ENCODE data around the gene OSER1.
"Not testable (repeated sequence)": the region's sequence is repeated elsewhere in the genome, so short reads cannot be mapped to it uniquely, and the experiment has no call there.

The OSER1 gene

DNA sequence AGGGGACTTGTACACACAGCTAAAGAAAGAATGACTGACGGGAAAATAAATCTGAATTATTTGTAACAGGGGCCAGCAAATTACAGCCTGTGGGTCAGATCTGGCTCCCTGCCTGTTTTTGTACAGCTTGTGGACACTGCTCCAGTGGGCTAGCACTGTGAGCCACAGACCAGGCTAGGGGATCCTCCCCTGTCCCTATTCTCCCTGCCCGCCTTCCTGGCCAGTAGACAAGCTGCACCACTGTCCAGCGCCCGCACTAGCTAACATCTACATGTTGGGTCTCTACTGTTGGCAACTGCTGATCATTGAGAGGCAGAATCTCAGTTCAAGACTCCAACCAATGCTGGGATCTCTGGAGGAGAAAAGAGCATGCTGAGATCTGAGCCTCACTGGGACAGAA lies 10.7 kb downstream of the OSER1 start:
- DNase-seq, result no peak

DNA sequence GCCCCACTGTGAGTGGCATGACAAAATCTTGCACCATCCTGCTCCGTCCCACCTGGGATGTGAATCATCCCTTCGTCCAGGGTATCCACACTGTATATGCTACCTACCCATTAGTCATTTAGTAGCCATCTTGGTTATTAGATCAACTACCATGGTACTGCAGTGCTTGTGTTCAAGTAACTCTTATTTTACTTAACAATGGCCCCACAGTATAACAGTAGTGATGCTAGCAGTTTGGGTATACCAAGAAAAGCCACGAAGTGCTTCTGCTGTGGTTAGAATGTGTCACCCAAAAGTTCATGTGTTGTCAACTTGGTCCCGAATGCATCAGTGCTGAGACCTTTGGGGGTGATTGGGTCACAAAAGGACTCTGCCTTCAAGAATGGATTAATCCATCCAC lies 11.7 kb downstream of the OSER1 start:
- DNase-seq, result no peak

DNA sequence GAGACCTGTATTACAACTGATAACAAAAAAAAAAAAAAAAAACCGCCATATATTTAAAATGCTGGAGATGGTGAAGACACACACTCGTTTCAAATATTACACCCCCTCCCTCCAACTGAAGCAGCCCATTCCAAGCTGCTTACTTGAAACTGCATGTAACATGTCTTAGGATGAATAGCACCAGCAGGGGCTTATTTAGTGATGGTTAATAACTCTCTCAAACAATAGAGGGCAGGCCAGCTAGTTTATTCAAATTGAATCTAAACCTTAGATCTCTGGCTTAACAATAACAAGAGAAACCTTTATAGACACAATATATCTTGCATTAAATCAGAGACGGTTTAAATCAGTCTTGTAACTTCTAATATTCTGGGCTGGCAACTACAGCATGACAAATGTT lies 14.3 kb downstream of the OSER1 start:
- DNase-seq, result no peak

DNA sequence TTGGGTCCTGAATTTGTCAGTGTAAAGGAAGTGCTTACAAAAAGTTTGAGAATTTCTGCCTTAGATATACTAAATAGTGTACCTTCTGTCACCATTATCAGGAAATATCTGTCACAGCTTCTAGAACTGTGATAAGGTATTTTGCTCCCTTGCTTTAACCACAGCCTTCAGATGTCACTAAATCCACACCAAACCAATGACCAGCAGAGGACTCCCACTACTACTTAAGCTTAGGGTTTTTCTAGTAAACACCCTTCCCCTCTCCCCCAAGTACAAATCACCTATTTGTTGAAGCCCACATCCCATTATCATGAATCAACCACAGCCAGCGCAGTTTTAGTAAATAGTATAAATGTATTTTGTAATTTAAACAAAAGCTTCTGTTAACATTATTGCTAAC lies 15.0 kb downstream of the OSER1 start:
- no peak for DNase-seq

DNA sequence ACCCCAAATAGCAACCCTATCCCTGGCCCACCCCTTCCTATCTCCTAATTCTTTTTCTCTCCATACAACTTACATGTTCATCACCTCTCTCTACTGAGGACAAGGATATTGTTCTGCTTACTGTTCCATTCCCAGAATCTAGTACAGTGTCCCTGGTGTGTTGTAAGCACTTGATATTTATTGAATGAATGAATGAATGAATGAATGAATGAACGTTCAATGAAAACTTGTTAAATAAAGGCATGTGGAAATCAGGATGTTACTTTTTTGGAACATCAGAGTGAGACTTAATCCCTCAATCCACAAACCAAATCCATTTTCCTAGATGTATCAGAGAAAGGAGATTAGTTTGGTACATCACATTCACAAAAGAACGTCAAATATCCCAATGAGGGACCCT lies 16.8 kb downstream of the OSER1 start:
- DNase-seq, result no peak

DNA sequence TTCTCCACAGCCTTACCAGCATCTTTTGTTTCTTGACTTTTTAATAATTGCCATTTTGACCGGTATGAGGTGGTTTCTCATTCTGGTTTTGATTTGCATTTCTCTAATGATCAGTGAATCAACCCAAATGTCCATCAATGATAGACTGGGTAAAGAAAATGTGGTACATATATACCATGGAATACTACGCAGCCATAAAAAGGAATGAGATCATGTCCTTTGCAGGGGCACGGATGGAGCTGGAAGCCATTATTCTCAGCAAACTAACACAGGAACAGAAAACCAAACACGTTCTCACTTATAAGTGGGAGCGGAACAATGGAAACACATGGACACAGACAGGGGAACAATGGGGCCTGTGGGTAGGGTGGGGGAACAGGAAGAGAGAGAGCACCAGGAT lies 18.9 kb downstream of the OSER1 start:
- not testable (repeated sequence) for DNase-seq

DNA sequence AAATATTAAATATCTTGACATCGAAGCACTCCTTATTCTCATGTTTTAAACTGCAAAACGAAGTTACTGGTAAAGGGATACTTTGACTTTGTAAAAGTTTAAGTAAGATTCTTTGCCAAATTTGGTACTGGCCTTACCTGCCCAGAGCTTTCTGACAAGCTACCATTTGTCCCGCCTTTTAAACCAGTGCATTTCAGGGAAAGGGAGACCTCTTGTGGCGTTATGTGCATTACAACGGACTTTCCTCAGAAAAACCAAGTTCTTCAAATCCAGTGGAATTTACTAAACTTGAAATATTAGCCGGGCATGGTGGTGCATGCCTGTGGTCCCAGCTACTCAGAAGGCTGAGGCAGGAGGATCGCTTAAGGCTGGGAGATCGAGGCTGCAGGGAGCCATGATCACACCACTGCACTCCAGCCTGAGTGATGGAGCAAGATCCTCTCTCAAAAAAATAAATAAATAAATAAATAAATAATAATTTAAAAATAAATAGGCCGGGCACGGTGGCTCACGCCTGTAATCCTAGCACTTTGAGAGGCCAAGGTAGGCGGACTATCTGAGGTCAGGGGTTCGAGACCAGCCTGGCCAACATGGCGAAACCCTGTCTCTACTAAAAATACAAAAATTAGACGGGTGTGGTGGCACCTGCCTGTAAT lies 20.2 kb downstream of the OSER1 start:
- DNase-seq, result not testable (repeated sequence)

DNA sequence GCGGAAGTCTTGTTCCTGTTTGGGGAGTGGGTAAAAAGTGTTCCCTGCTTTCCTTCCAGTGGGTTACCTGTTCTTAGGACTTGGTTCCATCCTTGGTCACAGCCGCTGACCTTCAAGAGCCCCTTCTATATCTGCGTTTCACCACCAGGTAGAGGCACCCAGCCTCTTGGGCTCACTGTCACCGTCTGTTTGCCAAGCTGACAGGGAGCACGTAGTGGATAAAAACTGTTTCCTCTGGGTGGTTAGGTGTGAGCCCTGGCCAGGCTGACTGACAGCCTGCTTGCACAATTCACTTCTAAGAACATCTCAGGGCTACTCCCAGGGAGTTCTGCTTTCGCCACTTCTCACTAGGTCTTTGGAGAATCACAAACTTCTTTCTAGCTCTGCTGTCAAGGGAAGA lies 21.8 kb downstream of the OSER1 start:
- no peak for DNase-seq

DNA sequence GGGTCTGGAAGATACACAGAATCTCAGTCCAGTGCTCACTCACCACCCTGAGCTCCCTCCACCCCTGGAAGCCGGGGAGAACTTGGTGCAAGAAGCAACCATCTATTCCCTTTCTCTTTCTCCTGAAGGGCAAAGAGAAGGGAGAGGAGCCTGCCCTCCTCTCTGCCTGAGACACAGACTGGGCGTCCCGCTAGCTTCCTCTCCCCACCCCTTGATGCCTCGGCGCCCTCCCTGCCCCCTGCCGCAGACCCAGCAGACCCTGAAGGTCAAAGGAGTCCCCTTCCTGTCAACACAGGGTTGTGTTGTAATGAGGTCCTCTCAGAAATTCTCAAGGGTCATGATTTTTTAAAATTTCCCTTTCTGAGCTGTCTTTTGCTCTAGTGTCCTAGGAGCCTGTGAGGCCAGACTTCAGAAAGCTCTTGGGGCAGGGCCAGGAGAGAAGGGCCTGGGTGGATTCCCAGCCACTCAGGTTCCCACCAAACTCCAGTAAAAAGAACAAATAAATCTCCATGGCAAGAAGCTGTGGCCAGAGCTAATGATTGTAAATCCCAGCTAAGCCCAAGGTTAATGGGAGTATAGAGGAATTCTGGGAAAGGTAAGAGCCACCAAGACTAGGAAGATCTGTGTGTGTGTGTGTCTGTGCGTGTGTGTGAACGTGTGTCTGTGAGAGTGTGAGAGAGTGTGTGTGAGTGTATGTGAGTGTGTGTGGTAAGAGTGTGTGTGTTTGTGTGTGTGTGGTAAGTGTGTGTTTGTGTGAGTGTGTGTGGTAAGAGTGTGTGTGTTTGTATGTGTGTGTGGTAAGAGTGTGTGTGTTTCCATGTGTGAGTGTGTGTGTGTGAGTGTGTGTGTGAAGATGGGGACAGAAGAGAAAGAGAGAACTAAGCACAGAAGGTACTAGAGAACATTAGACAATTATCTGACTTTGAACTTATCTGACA lies 22.5 kb downstream of the OSER1 start:
- DNase-seq, result no peak

DNA sequence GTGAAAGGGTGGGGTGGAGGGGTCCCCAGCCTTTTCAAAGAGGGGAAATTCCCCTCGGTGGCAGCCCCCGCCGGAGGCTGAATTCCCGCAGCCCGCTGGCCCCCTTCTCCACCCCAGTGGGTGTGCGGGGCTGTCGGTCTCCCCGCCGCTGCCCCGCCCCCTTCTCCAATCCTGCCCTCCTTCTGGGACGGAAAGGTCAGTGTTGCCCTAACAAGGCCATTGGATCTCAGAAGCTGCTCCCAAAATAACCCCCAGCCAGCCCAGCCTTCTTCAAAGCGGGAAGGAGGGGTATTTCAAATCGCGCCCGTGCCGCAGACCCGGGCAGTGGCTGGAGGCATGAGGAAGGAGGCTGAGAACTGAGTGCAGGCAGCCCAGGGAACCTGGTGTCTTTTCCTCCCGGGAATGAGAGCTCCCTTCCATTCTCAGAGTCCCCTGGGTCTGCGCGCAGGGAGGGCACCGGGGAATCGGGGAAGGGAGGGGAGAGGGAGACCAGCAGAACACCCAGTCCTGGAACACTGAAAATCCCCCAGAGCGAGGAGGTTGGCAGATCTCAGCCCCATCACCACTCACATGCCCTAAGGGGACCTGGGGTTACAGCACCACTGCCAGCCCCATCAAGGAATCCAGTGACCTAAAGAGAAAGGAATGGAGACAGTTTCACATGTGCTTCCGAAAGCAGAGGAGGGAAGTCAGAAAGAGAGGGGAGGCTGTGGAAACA lies 23.4 kb downstream of the OSER1 start, which contains the start of gene JPH2:
JPH2 (minus strand) TSS at position 135 of the 718 bp plus-strand sequence. CDS start 483 bp downstream, outside the sequence.
- DNase-seq, result no peak

DNA sequence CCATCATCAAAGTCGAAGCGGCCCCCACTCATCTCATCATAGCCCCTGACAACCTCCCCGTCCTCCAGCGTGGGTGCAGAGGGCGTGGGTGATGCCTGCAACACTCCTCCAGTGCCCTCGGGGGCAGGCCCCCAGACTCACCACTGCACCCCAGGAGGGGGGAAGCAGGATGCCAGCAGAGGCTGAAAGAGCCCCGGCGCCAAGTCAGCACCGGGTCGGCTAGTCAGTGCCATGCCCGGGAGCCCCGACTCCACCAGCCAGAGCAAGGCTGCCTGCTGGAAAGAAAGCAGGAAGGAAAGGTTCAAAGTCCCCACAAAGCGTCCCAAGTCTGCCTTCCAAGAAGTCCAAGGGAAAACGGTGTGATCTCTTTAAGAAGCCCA lies 23.9 kb downstream of the OSER1 start:
- DNase-seq, result no peak

DNA sequence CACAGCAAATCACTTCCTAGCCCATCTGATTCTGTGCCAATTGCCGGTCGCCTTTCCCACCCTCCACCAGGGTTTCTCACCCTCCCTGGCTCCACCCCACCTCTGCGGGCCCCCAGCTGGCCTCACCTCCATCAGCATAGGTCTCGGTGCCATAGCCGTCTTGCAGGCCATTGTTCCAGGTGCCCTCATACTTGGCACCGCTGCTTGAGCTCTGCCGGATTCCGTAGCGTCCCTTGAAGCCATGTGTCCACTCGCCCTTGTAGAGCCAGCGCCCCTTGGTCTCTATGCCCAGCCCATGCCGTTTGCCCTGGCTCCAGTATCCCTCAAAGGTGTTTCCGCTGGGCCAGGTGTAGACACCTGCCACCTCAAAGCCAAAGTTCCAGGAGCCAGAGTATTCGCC lies 24.4 kb downstream of the OSER1 start:
- DNase-seq, result no peak

DNA sequence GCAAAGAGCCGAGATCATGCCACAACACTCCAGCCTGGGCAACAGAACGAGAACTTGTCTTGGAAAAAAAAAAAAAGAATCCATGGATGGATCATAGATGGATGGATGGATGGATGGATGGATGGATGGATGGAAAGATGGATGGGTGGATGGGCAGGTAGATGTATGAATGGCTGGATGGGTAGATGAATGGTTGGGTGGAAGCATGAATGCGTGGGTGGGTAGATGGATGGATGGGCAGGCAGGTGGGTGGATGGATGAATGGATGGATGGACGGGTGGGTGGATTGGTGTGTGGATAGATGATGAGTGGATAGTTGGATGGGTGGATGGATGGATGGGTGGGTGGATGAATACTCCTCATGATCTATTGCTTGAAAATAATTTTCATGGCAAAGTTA lies 25.0 kb downstream of the OSER1 start:
- DNase-seq, result no peak

DNA sequence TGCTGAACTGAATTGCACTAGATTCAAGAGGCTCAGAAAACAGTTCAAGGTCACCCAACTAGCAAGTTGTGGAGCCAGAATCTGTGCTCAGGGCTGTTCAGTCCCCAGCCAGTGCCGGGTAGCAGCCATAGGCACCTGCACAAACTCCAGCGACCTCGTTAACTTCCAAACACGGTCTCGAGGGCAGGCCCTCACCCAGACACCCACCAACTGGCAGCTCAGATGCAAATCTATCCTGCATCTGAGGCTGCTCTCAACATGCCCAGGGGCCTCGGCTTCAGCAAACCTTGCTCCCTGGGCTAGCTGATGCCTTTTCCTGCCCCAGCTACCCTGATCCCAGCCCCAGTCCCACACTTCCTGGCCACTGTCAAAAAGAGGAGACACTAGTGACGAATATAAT lies 27.3 kb downstream of the OSER1 start:
- DNase-seq, result no peak

DNA sequence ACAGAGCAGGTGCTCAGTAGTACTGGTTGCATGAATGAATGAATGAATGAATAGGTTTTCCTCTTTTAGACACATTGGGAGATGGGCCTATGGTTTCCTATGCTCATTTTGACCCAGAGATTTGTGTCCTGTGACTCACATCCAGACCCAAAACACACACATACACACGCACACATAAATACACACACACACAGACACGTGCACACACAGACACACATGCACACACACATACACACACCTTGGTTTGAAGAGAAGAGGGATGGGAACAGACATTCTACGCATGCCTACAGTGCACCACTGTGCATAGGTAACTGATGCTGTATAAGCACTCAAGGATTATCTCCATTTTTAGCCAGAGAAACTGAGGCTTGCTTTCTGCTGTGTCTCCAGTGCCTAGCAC lies 27.7 kb downstream of the OSER1 start:
- no peak for DNase-seq

DNA sequence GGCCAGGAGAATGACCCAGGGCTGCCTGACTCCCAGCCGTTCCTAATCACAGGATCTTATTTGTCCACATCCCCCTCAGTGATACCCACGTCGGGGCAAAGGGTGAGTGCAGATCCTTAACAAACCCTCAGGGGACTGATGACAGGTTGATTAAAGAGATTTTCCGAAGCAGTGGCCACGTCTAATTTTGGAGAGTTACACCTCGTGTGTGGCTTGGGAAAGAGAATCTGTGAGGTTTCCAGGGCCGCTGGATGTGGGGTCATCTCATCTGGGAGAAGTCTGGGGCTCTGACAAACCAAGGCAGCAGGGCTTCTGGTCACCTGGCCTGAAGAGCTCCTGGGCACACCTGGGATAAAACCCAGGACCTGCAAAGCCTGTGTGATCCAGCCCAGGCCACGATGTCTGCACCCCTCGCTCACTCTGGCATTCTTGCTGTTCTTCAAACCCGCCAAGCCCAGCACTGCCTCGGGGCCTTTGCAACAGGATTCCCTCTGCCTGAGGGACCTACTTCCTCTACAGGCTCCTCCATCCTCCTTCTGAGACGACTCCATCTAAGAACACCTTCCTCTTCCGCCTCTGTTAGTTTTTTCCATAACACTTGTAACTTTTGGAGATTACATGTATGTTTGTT lies 28.3 kb downstream of the OSER1 start:
- DNase-seq, result no peak

DNA sequence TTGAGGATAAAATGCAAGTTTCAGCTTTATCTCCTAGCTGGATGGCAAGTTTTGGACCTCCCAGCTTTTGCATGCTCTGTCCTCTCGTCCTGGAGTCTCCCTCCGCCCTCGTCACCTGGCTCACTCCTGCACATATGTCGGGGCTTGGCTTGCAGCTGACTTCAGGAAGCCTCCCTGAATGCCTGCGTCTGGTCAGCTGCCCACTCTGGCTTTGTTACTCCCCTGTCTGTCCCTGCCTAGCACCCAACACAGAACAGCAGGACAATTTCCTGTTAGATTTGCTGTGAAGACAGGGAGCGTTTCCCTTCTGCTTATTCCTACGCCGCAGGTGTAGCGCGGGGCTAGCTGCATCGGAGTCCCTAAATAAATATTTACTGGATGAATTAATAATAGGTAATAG lies 29.0 kb downstream of the OSER1 start:
- no peak for DNase-seq

DNA sequence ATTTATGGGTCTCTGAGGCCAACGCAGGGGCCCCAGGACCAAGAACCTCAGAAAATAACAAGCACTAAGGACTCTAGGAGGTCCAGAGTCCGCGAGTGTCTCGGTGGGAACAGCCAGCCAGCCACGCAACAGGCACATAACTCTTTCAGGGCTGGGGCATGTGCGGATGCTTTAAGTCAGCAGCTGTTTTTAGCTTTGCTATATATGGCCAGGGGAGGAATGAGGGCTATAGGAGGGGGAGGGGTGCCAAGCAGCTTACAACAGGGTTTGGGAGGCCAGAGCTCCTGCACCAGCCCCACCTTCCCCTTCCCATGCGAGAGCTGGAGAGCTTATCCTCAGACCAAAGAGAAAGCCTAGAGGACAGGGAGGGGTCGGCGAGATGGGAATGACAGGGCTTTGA lies 29.8 kb downstream of the OSER1 start:
- no peak for DNase-seq

DNA sequence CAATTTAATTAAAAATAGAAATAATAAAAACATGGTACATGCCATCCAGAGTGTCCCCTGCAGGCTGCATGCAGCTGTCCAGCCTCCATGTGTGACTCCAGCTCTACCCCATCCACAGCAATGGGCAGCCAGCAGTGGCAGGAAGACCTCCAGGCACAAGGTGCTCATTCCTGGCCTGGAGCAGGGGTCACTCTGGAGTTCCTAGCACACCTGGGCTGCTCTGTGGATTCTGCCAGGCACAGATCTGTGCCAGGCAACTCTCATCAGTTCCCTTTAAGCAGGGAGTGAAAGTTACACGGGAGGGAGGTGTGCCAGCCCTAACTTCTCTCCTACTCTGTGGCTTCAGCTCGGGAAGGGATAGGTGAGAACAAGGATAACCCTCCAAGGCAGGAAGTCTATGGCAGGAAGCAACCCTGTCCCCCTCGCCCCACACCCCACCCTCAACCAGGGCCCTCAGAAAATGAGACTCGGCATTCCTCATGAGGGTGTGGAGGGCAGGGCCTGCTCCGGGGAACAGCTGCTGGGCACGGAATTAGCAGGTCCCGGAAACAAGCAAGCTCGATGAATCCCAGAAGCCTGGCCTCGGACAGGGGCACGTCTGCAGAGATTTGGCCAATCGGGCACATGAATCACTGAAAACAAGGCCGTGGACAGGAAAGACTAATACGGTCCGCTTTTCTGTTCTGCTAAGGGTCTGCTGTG lies 33.6 kb downstream of the OSER1 start:
- no peak for DNase-seq

DNA sequence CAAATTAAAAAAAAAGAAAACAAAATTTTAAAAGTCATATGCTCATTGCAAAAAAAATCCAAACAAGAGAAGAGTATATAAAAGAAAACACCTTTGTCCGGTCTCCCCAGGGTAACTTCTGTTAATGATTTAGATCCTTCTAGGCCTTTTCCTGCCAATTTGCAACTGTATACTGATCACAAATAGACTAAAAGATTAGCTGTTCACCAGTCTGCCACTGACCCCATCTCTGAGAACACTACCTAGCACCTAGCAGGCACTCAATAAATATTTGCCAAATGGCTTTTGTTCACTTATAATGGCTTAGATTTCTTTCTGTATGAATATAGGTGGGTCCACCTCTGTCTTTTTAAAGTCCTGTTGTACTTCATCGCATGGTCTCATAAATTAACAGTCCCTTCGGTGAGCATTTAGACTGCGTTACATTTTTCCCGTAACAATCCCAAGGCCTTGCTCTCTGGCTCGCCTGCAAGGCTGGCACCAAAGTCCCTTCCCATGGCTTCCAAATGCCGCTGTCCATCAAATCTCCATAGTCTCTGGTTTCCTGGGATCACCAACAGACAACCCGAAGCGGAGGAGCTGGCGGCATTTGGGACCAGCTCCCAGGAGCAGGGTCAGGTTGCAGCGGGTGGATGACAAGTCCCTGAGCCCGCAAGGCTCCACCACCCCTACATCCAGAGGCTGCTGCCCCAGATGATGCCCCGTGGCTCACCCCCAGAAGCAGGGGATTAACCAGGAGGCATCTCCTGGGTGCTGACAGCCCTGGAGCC lies 35.4 kb downstream of the OSER1 start:
- DNase-seq, result no peak

DNA sequence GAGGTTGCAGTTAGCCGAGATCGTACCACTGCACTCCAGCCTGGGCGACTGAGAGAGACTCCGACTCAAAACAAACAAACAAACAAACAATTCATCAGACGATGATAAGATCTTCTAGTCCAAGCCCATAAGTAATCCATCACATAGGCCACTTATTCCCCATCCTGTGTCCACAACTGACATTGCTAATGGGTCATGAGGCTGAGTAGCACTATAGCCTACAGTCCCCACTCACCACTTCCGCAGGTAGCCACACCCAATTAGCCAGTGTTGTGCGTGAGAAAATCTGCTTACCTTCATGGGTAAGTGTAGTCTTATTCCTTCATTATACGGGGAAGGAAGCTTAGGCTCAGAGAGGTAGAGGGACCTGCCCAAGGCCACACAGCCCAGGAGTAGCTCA lies 36.7 kb downstream of the OSER1 start:
- no peak for DNase-seq

DNA sequence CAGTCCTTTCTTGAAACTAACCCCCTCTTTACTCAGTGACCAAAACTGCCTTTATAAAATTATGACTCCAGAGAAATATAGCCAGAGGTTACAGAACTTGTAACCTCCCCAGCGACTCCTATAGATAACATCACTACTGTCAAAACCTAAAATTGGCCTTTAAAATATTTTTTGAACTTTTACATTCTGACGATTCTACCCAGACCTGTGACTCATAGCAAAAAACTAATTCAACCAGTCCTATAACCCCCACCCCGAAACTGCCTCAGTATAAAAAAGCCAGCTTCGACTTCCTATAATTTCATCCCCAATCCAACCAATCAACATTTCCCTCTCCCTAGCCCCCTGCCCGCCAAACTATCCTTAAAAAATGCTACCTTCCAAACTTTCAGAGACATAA lies 37.5 kb downstream of the OSER1 start:
- no peak for DNase-seq

All from cortex of kidney (tissue), 1 donor.